HG03159 (cell line): Measurements from ENCODE around the gene LUC7L3.
"Not testable (repeated sequence)": the region's sequence is repeated elsewhere in the genome, so short reads cannot be mapped to it uniquely, and the experiment has no call there.

Experiments
- ATAC-seq: cut with Tn5 transposase; IDR thresholded peaks from one replicate; pipeline ENCODE4 v1.9.1; 2021; ENCODE audit warnings: mild to moderate bottlenecking, moderate library complexity; ENCODE audit not compliant: unreplicated experiment

The LUC7L3 gene

GRCh38 chr17:50708050-50709000 is 11.1 kb upstream of the LUC7L3 start:
- ATAC-seq, result no peak

DNA sequence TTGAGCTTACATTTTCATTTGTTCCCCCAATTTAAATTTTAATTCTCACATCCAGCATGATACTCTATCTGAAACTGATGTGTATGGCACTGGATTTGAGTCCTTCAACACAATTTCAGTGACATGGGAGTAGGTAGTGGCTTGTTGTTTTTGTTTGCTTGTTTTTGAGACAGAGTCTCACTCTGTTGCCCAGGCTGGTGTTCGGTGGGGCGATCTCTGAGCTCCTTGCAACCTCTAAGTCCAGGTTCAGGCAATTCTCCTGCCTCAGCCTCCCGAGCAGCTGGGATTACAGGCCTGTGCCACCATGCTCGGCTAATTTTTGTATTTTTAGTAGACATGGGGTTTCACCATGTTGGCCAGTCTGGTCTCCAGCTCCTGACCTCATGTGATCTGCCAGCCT is 10.3 kb upstream of the LUC7L3 start:
- ATAC-seq, result not testable (repeated sequence)

DNA sequence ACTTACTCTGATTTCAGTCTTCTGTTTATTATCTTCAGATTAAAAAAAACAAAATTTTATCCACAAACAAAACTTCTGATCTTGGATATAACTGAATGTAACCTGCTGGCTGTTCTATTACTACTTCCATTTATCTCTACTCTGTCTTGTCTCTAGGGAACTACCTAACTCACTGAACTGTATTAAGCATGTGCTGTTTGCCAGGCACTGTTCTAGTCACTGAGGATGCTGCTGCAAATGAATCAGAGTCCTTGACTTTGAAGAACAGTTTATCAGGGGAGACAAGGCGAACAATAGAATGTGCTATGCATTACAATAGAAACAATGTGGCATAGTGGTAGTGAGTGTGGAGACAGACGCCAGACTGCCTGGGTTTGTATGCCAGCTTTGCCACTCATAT is 9.4 kb upstream of the LUC7L3 start:
- no peak for ATAC-seq

DNA sequence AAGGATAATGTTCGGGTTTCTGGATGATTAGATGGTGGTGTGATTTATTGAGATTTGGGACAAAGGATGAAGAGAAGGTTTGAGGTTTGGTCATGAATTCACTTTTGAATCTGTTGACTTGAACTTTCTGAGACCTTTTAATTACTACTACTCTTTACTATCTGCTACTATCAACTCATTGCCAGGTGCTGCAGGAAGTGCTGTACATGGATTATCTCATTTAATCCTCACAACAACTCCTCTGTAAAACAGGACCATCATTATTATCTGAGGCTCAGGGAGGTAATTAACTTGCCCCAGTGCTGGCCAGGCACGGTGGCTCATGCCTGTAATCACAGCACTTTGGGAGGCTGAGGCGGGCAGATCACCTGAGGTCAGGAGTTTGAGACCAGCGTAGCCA is 8.8 kb upstream of the LUC7L3 start:
- ATAC-seq, result no peak

DNA sequence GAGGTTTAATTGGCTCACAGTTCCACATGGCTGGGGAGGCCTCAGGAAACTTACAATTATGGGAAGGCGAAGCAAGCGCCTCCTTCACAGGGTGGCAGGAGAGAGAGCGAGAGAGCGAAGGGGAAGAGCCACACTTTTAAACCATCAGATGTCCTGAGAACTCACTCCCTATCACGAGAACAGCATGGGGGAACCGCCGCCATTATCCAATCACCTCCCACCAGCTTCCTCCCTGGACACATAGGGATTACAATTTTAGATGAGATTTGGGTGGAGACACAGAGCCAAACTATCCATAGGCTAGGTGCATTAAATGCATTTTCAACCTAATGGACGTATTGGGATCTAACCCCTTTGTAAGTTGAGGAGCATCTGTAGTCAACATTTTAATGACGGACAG is 6.8 kb upstream of the LUC7L3 start:
- ATAC-seq, result no peak

DNA sequence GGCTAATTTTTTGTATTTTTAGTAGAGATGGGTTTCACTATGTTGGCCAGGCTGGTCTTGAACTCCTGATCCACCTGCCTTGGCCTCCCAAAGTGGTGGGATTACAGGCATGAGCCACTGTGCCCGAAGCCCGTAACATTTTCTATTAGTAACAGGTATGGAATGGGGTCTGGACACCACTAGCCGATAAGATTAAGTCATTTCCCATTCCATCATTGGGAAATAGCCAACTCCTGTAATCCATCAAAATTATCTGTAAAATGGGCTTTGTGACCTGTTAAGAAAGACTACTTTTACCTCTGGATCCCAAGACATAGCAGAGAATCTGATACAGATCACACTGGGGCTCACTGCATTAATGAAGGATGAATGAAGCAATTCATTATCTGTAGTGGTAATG is 3.9 kb upstream of the LUC7L3 start:
- no peak for ATAC-seq

- ATAC-seq, result no peak
Observed at GRCh38 chr17:50719924-50720794, 756 bp downstream of the LUC7L3 start.

- ATAC-seq, result no peak
Observed at GRCh38 chr17:50721194-50722010, 2.0 kb downstream of the LUC7L3 start.

DNA sequence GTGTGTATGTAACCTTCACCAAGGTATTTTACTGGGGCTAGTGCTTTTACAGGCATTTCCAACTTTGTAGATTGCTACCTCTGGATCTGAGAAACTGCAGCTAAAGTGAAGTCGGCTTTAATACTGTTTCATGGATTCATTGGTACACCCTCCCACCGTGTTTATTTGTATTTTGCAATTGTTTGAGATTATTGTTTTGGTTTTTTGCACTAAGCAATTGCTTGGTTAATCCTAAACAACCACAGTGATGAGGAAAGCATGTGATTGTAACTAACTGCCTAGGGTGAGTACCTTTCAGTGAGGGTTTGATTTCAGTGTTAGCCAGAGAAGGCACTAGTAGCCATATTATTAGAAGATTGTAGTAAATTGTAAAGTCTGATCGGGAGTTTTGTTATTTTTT is 3.3 kb downstream of the LUC7L3 start:
- no peak for ATAC-seq

DNA sequence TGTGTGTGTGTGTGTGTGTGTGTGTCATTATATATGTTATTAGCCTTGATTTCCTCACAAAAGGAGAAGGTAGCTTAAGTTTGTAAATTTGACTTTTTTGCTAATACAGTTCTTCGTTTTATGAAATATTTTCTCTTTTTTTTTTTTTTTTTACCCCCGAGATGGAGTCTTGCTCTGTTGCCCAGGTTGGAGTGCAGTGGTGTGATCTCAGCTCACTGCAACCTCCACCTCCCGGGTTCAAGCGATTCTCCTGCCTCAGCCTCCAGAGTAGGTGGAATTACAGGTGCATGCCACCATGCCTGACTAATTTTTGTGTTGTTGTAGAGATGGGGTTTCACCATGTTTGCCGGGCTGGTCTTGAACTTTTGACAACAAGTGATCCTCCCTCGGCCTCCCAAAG is 5.2 kb downstream of the LUC7L3 start:
- not testable (repeated sequence) for ATAC-seq

DNA sequence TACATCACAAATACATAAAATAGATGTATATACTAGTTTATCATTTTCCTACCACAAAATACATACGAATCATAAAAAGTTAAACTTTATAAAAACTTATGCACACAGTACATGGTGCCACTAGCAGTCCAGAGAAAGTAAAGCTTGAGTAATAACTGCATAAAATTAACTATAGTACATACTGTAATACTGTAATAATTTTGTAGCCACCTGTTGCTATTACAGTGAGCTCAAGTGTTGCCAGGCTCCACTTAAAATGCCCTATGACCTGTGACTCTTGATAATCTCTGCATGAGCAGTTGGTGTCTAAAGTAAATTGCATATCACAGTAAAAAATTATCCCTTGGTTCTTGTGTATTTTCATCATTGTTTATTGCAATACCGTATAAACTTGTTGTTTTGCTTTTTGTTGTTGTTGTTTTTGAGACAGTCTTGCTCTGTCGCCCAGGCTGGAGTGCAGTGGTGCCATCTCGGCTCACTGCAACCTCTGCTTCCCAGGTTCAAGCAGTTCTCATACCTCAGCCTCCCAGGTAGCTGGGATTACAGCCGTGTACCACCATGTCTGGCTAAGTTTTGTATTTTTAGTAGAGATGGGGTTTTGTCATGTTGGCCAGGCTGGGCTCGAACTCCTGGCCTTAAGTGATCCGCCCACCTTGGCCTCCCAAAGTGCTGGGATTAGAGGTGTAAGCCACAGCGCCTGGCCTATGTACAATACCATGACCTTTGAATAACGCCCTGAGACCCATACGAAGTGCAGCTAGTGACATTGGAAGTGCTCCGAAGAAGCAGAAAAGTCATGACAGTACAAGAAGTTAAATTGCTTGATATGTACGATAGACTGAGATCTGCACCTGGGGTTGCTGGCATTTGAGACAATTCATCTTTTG is 6.6 kb downstream of the LUC7L3 start:
- no peak for ATAC-seq

GRCh38 chr17:50728112-50728429 is 8.7 kb downstream of the LUC7L3 start:
- no peak for ATAC-seq

GRCh38 chr17:50728881-50729765 is 9.7 kb downstream of the LUC7L3 start:
- ATAC-seq, result no peak

- ATAC-seq, result no peak
Observed at GRCh38 chr17:50731575-50732460, 12.4 kb downstream of the LUC7L3 start.

GRCh38 chr17:50735287-50735686 is 15.9 kb downstream of the LUC7L3 start:
- no peak for ATAC-seq

GRCh38 chr17:50737118-50737698 is 17.8 kb downstream of the LUC7L3 start:
- ATAC-seq, result no peak

DNA sequence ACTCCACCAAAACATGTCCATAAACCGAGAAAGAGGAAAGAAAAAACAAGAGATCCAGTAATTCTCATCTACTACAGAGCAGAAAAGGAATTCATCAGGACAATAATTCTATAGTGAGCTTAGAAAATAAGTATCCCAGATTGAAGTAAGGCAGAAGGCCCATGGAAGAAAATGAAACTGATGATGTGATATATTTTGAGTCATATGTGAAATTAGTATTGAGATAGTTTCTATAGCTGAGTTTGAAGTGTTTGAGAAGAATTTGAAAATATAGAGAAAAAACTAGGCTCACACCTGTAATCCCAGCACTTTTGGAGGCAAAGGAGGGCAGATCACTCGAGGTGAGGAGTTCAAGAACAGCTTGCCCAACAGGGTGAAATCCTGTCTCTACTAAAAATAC is 19.7 kb downstream of the LUC7L3 start:
- ATAC-seq, result no peak

GRCh38 chr17:50745631-50746030 is 26.2 kb downstream of the LUC7L3 start:
- no peak for ATAC-seq
